ENCODE results near the gene CNTNAP2.

GRCh38 chr7:146123715-146124114, 7.1 kb downstream of the CNTNAP2 start:
- TF ChIP-seq CTCF (conservative IDR thresholded peaks at IDR 0.05; ENCODE audit: low read length) (no peak), EZH2phosphoT487 (IDR thresholded peaks at IDR 0.05; ENCODE audit: borderline replicate concordance, low read depth, low read length) (no peak)
